ENCODE data around the gene PRKCI.
"Not testable (repeated sequence)": the region's sequence is repeated elsewhere in the genome, so short reads cannot be mapped to it uniquely, and the experiment has no call there.

The PRKCI gene

GRCh38 chr3:170267793-170268192 lies 45.6 kb downstream of the PRKCI start:
- Histone ChIP-seq H3K36me3 (ENCODE audit: control insufficient read depth in 2 of 2, insufficient read depth in 1 of 2, low read length in 2 of 2) (peaks cover 0 to 44% of the 10 kb centered on the region in 2 experiments), H3K4me3 (ENCODE audit: low read depth, low read length) (no peak overlapping the region), H3K9me3 (ENCODE audit: control insufficient read depth, insufficient read depth, low read depth, low read length) (no peaks in the 10 kb centered on the region), H3K27ac (ENCODE audit: extremely low read depth, low read depth, low read length) (no peak overlapping the region), H3K4me1 (ENCODE audit: control insufficient read depth, insufficient read depth, low read length) (no peaks in the 10 kb centered on the region)
- no peak for TF ChIP-seq GLIS2 (tag by site-specific recombination; IDR thresholded peaks at IDR 0.05)
- no peak for TF ChIP-seq ZNF324 (tag by site-specific recombination; IDR thresholded peaks at IDR 0.05)
- no peak for TF ChIP-seq BCL11B (tag by site-specific recombination; IDR thresholded peaks at IDR 0.05; ENCODE audit: low read depth)
- TF ChIP-seq, protein P1, sequence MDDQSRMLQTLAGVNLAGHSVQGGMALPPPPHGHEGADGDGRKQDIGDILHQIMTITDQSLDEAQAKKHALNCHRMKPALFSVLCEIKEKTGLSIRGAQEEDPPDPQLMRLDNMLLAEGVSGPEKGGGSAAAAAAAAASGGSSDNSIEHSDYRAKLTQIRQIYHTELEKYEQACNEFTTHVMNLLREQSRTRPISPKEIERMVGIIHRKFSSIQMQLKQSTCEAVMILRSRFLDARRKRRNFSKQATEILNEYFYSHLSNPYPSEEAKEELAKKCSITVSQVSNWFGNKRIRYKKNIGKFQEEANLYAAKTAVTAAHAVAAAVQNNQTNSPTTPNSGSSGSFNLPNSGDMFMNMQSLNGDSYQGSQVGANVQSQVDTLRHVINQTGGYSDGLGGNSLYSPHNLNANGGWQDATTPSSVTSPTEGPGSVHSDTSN (CRISPR knock-in tag; IDR thresholded peaks at IDR 0.05) = no peak
- TF ChIP-seq ZNF629 (tag by site-specific recombination; IDR thresholded peaks at IDR 0.05) = no peak
- no peak for TF ChIP-seq ZNF664 (tag by site-specific recombination; IDR thresholded peaks at IDR 0.05)
- TF ChIP-seq ZBTB17 (tag by site-specific recombination; IDR thresholded peaks at IDR 0.05) = no peak
- no peak for TF ChIP-seq ZNF510 (tag by site-specific recombination; IDR thresholded peaks at IDR 0.05; ENCODE audit: insufficient replicate concordance)
- TF ChIP-seq ZNF155 (tag by site-specific recombination; IDR thresholded peaks at IDR 0.05) = no peak
- TF ChIP-seq HIC1 (tag by site-specific recombination; IDR thresholded peaks at IDR 0.05) = no peak
- no peak for TF ChIP-seq ZNF121 (tag by site-specific recombination; IDR thresholded peaks at IDR 0.05)
- TF ChIP-seq TRIM28 (IDR thresholded peaks at IDR 0.05; ENCODE audit: borderline replicate concordance, low read length) = no peak
- no peak for TF ChIP-seq ZFP37 (tag by site-specific recombination; IDR thresholded peaks at IDR 0.05)
- no peak for TF ChIP-seq RBAK (tag by site-specific recombination; IDR thresholded peaks at IDR 0.05)
- TF ChIP-seq ZSCAN23 (tag by site-specific recombination; IDR thresholded peaks at IDR 0.05) = no peak
- TF ChIP-seq GLI2 (tag by site-specific recombination; IDR thresholded peaks at IDR 0.05; ENCODE audit: borderline replicate concordance, low read depth) = no peak
- TF ChIP-seq ZNF701 (tag by site-specific recombination; IDR thresholded peaks at IDR 0.05) = no peak
- ChIA-PET CTCF (interaction anchor here (0.7 kb wide), 1 partner anchor 506 kb away, joined by 3 read pairs; no protein-coding TSS in a partner anchor), POLR2A (no interaction called here)

DNA sequence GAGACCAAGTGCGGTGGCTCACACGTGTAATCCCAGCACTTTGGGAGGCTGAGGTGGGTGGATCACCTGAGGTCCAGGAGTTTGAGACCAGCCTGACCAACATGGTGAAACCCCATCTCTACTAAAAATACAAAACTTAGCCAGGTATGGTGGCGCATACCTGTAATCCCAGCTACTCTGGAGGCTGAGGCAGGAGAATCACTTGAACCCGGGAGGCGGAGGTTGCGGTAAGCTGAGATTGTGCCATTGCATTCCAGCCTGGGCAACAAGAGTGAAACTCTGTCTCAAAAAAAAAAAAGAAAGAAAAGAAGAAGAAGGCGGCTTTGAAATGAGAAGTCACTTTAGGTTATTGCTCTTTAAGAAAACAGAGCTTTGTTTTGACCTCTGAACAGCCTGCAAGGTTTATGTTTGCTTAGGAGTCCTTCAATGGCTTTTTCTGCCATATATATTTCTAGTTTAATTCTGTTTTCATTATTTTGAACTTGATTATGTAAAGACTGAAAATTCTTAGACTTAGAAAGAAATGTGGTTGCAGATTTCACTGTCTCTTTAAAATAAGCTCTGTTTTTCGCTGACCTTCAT lies 47.5 kb downstream of the PRKCI start:
- H3K36me3 ChIP-seq (ENCODE audit: control insufficient read depth in 2 of 2, insufficient read depth in 1 of 2, low read length in 2 of 2) = peaks cover 0 to 44% of the 10 kb centered on the region in 2 experiments
- H3K27ac ChIP-seq (ENCODE audit: extremely low read depth, low read depth, low read length); H3K9me3 ChIP-seq (ENCODE audit: control insufficient read depth, insufficient read depth, low read depth, low read length); H3K4me3 ChIP-seq (ENCODE audit: low read depth, low read length); CTCF ChIA-PET; H3K4me1 ChIP-seq (ENCODE audit: control insufficient read depth, insufficient read depth, low read length): not testable (repeated sequence)
- POLR2A ChIA-PET = interaction anchor here (0.7 kb wide), 1 partner anchor 196 kb away, joined by 3 read pairs; no protein-coding TSS in a partner anchor

- Histone ChIP-seq H3K27ac (ENCODE audit: extremely low read depth, low read depth, low read length) (no peak overlapping the region), H3K9me3 (ENCODE audit: control insufficient read depth, insufficient read depth, low read depth, low read length) (no peaks in the 10 kb centered on the region), H3K36me3 (ENCODE audit: control insufficient read depth in 2 of 2, insufficient read depth in 1 of 2, low read length in 2 of 2) (peaks cover 0 to 38% of the 10 kb centered on the region in 2 experiments), H3K4me3 (ENCODE audit: low read depth, low read length) (no peak overlapping the region), H3K4me1 (ENCODE audit: control insufficient read depth, insufficient read depth, low read length) (no peaks in the 10 kb centered on the region)
- ChIA-PET POLR2A (interaction anchor here (0.5 to 0.7 kb wide), 2 partner anchors 135 to 196 kb away, joined by 3 to 4 read pairs; no protein-coding TSS in a partner anchor), CTCF (interaction anchor here (0.7 kb wide), 1 partner anchor 336 kb away, joined by 3 read pairs; no protein-coding TSS in a partner anchor)
- TF ChIP-seq ZNF514 (tag by site-specific recombination; IDR thresholded peaks at IDR 0.05) = no peak
- TF ChIP-seq KLF16 (tag by site-specific recombination; IDR thresholded peaks at IDR 0.05) = no peak
- TF ChIP-seq ZNF768 (tag by site-specific recombination; IDR thresholded peaks at IDR 0.05) = no peak
- no peak for TF ChIP-seq ZNF221 (tag by site-specific recombination; IDR thresholded peaks at IDR 0.05; ENCODE audit: borderline replicate concordance)
- TF ChIP-seq ZBTB17 (tag by site-specific recombination; IDR thresholded peaks at IDR 0.05) = no peak
- no peak for TF ChIP-seq ZNF561 (tag by site-specific recombination; IDR thresholded peaks at IDR 0.05; ENCODE audit: borderline replicate concordance)
- no peak for TF ChIP-seq ZNF544 (tag by site-specific recombination; IDR thresholded peaks at IDR 0.05)
- TF ChIP-seq ZNF121 (tag by site-specific recombination; IDR thresholded peaks at IDR 0.05) = no peak
- TF ChIP-seq ZNF223 (tag by site-specific recombination; IDR thresholded peaks at IDR 0.05) = no peak
- TF ChIP-seq PRDM1 (tag by site-specific recombination; IDR thresholded peaks at IDR 0.05) = no peak
- TF ChIP-seq ZNF148 (tag by site-specific recombination; IDR thresholded peaks at IDR 0.05; ENCODE audit: borderline replicate concordance) = no peak
- TF ChIP-seq ZNF510 (tag by site-specific recombination; IDR thresholded peaks at IDR 0.05; ENCODE audit: insufficient replicate concordance) = no peak
- no peak for TF ChIP-seq ZIC2 (tag by site-specific recombination; IDR thresholded peaks at IDR 0.05)
Measured at GRCh38 chr3:170270282-170270881, 48.2 kb downstream of the PRKCI start.

All from HEK293 (cell line).